PFSK-1 (cell line): ENCODE measurements around the gene SKAP1.

ENCODE experiments used
- FOXP2 ChIP-seq: optimal IDR thresholded peaks from 2 replicates; pipeline ENCODE3; 2011; ENCODE audit warnings: borderline replicate concordance, control low read depth, inconsistent platforms; ENCODE audit not compliant: insufficient read depth; ENCODE audit errors: extremely low read length, extremely low read depth
- POLR2AphosphoS5 ChIP-seq: IDR thresholded peaks from 2 replicates; pipeline ENCODE4 v1.6.1; 2012; ENCODE audit warnings: low read depth, mild to moderate bottlenecking, control low read depth, low read length, moderate library complexity
- REST ChIP-seq, 2 experiments: IDR thresholded peaks; 2 replicates each; pipeline versions ENCODE4 v1.6.1 to v1.8.0; 2011 to 2012; ENCODE audit warnings: low read depth in 2 of 2, low read length in 2 of 2, control low read depth in 1 of 2, inconsistent platforms in 1 of 2, mild to moderate bottlenecking in 1 of 2, moderate library complexity in 1 of 2; ENCODE audit not compliant: insufficient read depth in 1 of 2
- SIN3A ChIP-seq: IDR thresholded peaks from 2 replicates; pipeline ENCODE4 v1.6.1; 2012; ENCODE audit warnings: mild to moderate bottlenecking, low read length, moderate library complexity, borderline replicate concordance; ENCODE audit not compliant: insufficient read depth
- TAF1 ChIP-seq: IDR thresholded peaks from 2 replicates; pipeline ENCODE4 v1.6.1; 2012; ENCODE audit warnings: low read length, control low read depth, borderline replicate concordance; ENCODE audit not compliant: insufficient read depth

Gene SKAP1

GRCh38 chr17:48195910-48196309 lies 234.1 kb downstream of the SKAP1 start:
- no peak for TF ChIP-seq POLR2AphosphoS5
- TF ChIP-seq TAF1 = no peak

- TF ChIP-seq TAF1 (no peak), REST (IDR thresholded peaks at IDR 0.05; ENCODE audit: insufficient read depth in 1 of 2, low read depth in 2 of 2, low read length in 2 of 2) (no peak), POLR2AphosphoS5 (no peak), FOXP2 (no peak), SIN3A (no peak)
These were observed 235.9 kb downstream of the SKAP1 start for GRCh38 chr17:48194097-48194550.

- TF ChIP-seq FOXP2 = no peak
- TF ChIP-seq REST (IDR thresholded peaks at IDR 0.05; ENCODE audit: insufficient read depth in 1 of 2, low read depth in 2 of 2, low read length in 2 of 2) = no peak
- TF ChIP-seq POLR2AphosphoS5 = no peak
- no peak for TF ChIP-seq SIN3A
- no peak for TF ChIP-seq TAF1
These were observed 237.7 kb downstream of the SKAP1 start for GRCh38 chr17:48192321-48192731.

GRCh38 chr17:48191362-48191761 lies 238.7 kb downstream of the SKAP1 start:
- TF ChIP-seq FOXP2 (no peak), SIN3A (no peak)

- TF ChIP-seq FOXP2 = no peak
- TF ChIP-seq POLR2AphosphoS5 = no peak
These were observed 239.1 kb downstream of the SKAP1 start for GRCh38 chr17:48190871-48191270.

- no peak for TF ChIP-seq POLR2AphosphoS5
- no peak for TF ChIP-seq TAF1
- no peak for TF ChIP-seq FOXP2
- TF ChIP-seq SIN3A = no peak
- TF ChIP-seq REST (IDR thresholded peaks at IDR 0.05; ENCODE audit: insufficient read depth in 1 of 2, low read depth in 2 of 2, low read length in 2 of 2) = no peak
These were observed 242.0 kb downstream of the SKAP1 start for GRCh38 chr17:48187872-48188608.
